HG03354 (cell line): ENCODE results near the gene EFHC2.

Experiments used
- ATAC-seq: cut with Tn5 transposase; IDR thresholded peaks from one replicate; pipeline ENCODE4 v1.9.1; 2021; ENCODE audit warnings: mild to moderate bottlenecking; ENCODE audit not compliant: unreplicated experiment, poor library complexity, severe bottlenecking

The EFHC2 gene

GRCh38 chrX:44343412-44344141 lies at the start of gene EFHC2:
EFHC2 (minus strand) TSS chrX:44343672; CDS start chrX:44343588, 84 bp downstream.
- peak; percentile 56 for ATAC-seq

- no peak for ATAC-seq
Observed at GRCh38 chrX:44392767-44393166, 49.3 kb upstream of the EFHC2 start.

- no peak for ATAC-seq
Observed at GRCh38 chrX:44384688-44385338, 41.3 kb upstream of the EFHC2 start.

GRCh38 chrX:44382871-44383270 lies 39.4 kb upstream of the EFHC2 start:
- no peak for ATAC-seq

- no peak for ATAC-seq
Observed at GRCh38 chrX:44352758-44353157, 9.3 kb upstream of the EFHC2 start.

GRCh38 chrX:44349561-44349960 lies 6.1 kb upstream of the EFHC2 start:
- ATAC-seq, result no peak

- peak; percentile 34 for ATAC-seq
Observed at GRCh38 chrX:44344687-44345086, 1.2 kb upstream of the EFHC2 start.

GRCh38 chrX:44344194-44344593 lies 722 bp upstream of the EFHC2 start:
- peak; percentile 76 for ATAC-seq

- ATAC-seq, result no peak
Observed at GRCh38 chrX:44342866-44343265, 606 bp downstream of the EFHC2 start.

- ATAC-seq, result no peak
Observed at GRCh38 chrX:44338361-44338760, 5.1 kb downstream of the EFHC2 start.

- ATAC-seq, result no peak
Observed at GRCh38 chrX:44332437-44332836, 11.0 kb downstream of the EFHC2 start.

GRCh38 chrX:44330227-44330626 lies 13.2 kb downstream of the EFHC2 start:
- no peak for ATAC-seq

GRCh38 chrX:44319550-44319949 lies 23.9 kb downstream of the EFHC2 start:
- ATAC-seq, result no peak

- ATAC-seq, result no peak
Observed at GRCh38 chrX:44317181-44317580, 26.3 kb downstream of the EFHC2 start.

- ATAC-seq, result no peak
Observed at GRCh38 chrX:44314808-44315207, 28.7 kb downstream of the EFHC2 start.

GRCh38 chrX:44314259-44314734 lies 29.2 kb downstream of the EFHC2 start:
- ATAC-seq, result no peak

GRCh38 chrX:44312421-44312820 lies 31.1 kb downstream of the EFHC2 start:
- no peak for ATAC-seq

- ATAC-seq, result no peak
Observed at GRCh38 chrX:44310227-44310626, 33.2 kb downstream of the EFHC2 start.

- no peak for ATAC-seq
Observed at GRCh38 chrX:44308869-44309268, 34.6 kb downstream of the EFHC2 start.

GRCh38 chrX:44306356-44306755 lies 37.1 kb downstream of the EFHC2 start:
- no peak for ATAC-seq

- no peak for ATAC-seq
Observed at GRCh38 chrX:44305921-44306320, 37.6 kb downstream of the EFHC2 start.
